Spleen (tissue), 7 donors: ENCODE measurements around the gene MRPL33.

Source experiments
- CTCF ChIP-seq, 11 experiments: fragments of 200-600 bp in 7 of 11; fragments of 450-650 bp in 4 of 11; sonication (generic) in 4 of 11; IDR thresholded peaks in 8 of 11; conservative IDR thresholded peaks in 3 of 11; 1 replicate in 7 of 11; 2 replicates in 4 of 11; pipeline versions ENCODE4 v1.4.0 to v1.8.0; 2016 to 2021; ENCODE audit warnings: antibody characterized with exemption in 11 of 11, inconsistent platforms in 4 of 11, mild to moderate bottlenecking in 1 of 11
- POLR2AphosphoS5 ChIP-seq, 3 donors: sonication (generic); formaldehyde crosslinking; IDR thresholded peaks; one replicate each; pipeline ENCODE4 v1.5.1; 2017; ENCODE audit warnings: antibody characterized with exemption in 3 of 3
- donor health status: DM: no; HTN: no; CAD: no; lungs with moderate emphysema.
- donor health status: DM: no; HTN: no; CAD: no.
- donor health status: DM: no; HTN: no; CAD: no.

- TF ChIP-seq POLR2AphosphoS5 (IDR thresholded peaks at IDR 0.05): peak in 2 of 3 donors; percentile 34 to 62
- no peak for TF ChIP-seq CTCF (IDR thresholded peaks at IDR 0.05 in 8 of 11, conservative IDR thresholded peaks at IDR 0.05 in 3 of 11)
Observed at GRCh38 chr2:27728081-27728858, 43.2 kb upstream of the MRPL33 start.
